ENCODE data around the gene NPTX1.

NPTX1 gene

DNA sequence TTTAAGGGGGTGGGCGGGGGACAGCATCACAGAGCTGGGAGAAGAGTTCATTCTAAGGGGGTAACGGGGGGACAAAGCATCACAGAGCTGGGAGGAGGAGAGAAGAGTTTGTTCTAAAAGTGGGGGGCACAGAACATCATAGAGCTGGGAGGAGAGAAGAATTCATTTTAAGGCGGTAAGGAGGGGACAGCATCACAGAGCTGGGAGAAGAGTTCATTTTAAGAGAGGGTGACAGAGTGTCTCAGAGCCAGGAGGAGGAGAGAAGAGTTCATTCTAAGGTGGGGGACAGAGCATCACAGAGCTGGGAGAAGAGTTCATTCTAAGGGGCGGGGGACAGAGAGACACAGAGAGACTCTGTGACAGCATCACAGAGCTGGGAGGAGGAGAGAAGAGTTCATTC lies 33.6 kb downstream of the NPTX1 start:
- DNase-seq = no peak

DNA sequence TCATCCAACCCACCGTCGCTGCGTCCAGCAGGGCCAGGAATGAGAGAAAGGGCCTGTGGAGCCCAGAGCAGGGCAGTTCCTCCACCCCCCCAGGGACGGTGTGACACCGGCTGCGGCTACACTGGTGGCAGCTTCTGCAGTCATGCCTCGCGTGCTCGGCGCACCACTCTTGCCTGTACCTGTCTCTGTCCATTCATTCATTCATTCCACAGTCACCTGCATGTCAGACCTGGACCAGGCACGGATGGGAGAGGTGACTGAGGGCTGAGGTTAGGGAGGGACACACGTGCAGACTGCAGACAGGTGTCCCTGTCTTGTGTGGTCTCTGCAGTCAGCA lies 34.1 kb downstream of the NPTX1 start:
- DNase-seq = no peak

DNA sequence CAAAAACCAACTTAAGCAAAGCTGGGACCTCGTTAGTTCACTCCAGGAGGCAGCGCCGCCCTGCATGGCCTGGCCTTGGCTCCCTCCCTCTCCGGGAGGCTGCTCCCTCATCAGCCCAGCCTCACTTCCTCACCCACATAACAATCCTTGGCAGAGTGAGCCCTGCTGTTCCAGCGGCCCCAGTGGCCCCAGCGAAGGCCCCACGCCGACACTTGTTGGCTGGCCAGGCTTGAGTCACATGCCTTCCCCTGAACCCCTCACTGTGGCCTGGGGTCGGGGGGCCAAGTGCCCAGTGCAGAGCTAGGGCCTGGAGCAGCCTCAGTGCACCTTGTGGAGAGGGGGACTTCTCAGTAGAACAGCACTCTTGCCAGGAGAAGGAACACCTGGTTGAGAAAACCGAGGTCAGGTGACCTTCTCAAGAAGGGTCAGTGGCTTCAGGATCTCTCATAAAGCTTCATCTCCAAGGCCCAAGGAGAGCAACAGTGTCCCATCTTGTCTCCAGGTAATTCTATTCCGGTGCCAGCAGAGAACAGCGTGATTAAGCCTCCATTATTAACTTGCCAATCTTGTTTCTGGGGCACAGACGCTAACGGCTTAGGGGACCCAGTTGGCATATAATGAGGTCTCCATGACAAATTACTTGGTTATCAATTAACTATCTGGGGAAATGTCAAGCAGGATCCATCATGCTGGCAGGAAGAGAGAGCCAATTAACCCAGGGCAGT lies 34.6 kb downstream of the NPTX1 start:
- no peak for DNase-seq

- DNase-seq = no peak
Measured at GRCh38 chr17:80441133-80441578, 35.3 kb downstream of the NPTX1 start.

GRCh38 chr17:80439499-80439898 lies 36.9 kb downstream of the NPTX1 start:
- no peak for DNase-seq

DNA sequence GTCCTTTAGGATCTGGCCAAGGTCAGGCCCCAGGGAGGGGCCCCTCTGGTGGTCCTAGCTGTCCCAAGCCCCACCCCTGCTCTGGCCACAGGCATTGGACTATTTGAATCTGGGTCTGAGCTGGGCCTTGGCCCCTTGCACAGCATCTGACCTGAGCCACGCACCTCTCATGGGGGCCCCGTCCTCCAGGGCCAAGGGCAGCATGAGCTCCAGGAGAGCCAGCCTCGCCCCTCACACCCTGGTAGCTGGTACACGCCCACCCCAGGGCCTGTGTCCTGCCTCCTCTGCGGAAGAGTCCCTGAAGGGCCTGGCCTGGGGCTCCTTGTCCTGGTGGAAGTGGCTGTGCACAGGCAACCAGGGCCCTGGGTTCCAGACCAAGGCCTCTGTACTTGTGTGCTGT lies 37.6 kb downstream of the NPTX1 start:
- no peak for DNase-seq

DNA sequence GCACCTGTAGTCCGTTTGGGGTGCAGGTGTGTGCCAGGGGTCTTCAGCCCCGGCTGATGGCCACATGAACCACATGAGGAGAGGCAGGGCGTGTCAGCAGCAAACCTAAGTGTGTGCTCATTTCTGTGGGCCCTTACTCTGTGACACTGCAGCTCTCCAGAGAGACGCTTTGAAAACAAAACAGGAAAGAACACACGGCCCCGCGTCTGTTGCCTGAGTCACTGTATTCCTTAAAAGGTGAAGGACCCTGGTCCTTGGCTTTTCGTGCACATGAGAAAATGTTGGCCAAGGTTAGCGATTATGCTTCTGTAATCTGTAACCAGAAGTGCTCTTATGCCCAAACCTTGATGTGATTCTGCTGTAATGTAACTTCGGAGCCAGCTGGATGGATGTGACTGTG lies 38.9 kb downstream of the NPTX1 start:
- no peak for DNase-seq

DNA sequence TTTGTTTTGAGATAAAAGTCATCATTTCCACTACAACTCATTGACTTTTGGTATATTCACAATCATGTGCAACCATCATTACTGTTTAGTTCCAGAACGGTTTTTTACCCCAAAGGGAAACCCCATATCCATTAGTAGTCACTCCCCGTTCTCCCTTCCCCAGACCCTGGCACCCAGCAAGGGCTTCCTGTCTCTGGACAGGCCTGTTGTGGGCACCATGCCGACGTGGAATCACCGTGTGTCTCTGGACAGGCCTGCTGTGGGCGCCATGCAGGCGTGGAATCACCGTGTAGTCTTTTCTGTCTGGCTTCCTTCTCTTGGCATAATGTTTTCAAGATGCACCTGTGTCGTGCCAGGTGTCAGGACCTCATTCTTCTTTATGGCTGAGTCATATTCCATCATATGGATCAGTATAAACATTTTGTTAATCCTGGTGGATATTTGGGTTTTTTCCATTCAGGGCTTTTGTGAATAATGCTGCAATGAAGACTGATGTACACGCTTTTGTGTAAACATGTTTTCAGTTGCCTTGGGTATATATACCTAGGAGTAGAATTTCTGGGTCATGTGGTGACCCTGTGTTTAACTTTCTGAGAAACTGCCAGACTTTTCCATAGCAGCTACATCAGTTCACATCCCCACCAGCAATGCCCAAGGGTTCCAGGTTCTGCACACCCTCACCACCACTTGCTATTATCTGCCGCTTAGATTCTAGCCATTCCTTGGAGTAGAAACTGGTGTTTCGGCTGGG lies 42.3 kb downstream of the NPTX1 start:
- no peak for DNase-seq

GRCh38 chr17:80432961-80433550 lies 43.4 kb downstream of the NPTX1 start:
- no peak for DNase-seq

DNA sequence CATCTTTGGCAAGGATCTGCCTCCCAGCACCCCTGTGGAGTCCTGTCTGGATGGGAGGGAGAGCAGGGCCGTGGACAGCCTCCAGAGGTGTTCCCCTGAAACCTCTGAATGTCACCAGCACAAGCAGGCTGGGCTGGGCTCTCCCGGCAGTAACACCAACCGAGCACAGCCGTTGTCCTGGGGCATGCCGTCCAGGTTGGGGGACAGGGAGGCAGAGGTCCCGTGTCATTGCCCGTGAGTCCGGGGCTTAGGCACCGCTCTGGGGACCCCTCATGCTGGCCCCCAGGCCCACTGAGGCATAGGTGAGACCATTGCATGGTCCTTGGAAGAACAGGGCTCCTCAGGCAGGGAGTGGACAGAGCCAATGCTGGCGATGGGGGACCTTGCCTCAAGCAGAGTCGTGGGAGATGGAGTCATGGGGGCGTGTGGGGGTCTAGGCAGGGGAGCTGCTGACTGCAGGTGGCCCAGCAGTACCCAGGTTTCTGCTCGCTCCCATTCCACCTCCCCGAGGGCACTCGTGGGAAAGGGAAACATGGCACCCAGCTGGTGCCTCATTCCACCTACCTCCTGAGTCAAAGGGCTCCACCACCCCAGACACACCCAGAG lies 44.0 kb downstream of the NPTX1 start:
- DNase-seq = no peak

DNA sequence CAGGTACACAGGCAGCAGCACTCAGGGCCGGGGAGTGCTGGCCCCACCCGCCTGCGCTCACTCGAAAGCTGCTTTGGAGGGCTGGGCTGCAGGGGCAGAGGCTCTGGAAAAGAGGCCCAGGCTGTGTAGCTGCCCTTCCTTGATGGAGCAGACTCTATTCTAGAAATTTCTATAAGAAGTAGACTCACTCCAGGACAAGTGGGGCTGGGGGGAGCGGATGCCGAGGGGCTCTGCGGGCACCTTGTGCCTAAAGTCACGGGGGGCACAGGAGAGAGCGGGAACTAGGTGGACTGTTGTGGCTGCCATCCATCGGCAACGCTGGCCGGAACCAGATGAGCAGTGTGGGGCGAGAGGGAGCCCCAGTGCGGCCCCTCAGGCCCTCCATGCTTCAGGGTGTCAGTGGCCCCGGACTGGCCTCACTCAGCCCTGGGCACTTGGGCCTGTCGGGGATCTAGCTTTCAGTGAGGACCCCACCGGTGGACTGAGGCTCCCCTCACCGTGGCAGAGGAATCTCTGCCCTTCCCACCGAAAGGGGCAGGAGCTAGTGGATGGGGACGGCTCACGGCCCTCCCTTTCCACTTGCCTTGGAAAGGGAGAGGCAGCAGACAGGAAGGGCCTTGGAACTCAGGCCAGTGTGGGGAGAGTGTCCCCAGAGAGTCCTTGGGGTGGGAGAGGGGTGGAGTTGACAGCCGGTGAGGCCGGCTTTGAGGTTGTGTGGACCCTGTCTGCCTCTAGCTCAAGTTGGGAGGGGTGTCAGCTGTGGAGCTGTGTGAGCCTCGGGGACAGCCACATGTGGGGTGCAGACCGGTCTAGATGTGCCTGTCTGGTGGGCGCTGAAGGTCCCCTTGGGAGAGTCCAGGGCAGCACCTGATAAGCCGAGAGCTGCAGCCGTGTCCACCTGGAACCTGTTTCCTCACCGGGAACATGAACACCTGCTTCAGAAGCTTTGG lies 44.9 kb downstream of the NPTX1 start:
- DNase-seq = no peak

DNA sequence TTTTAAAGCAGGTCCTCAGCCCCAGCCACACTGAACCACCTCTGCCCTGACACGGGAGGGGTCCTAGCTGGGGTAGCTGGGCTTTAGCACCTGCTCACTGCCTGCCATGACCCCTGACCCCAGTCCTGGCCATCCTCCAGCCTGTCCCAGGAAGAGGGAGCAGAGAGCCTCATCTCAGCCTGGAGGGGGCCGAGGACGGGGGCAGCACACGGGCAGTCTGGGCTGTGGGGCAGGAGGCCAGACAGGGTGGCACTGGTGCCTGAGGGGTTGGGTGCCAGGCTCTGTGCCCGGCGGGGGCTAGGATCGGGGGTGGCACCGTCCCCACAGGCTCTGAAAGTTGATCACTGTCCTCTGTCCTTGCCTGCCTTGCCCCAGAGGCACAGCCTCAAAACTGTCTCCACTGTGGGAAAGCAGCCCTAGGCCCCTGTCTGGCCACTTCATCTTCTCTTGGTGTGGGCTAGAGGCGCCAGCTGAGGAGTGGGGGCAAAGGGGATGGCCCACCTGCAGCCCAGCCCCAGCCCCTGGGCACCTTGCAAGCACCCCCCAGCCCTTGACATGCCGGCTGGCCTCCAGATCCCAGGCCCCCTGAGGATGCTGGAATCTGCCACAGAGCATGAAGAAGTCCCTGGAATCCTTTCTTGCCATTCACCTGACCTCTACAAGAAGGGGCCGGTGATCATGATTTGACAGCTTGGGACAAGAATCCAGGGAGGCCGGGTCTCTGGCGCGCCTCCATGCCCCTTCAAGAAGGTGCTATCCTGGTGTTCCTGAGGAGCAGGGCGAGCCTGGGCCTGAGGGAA lies 45.8 kb downstream of the NPTX1 start:
- DNase-seq = no peak

DNA sequence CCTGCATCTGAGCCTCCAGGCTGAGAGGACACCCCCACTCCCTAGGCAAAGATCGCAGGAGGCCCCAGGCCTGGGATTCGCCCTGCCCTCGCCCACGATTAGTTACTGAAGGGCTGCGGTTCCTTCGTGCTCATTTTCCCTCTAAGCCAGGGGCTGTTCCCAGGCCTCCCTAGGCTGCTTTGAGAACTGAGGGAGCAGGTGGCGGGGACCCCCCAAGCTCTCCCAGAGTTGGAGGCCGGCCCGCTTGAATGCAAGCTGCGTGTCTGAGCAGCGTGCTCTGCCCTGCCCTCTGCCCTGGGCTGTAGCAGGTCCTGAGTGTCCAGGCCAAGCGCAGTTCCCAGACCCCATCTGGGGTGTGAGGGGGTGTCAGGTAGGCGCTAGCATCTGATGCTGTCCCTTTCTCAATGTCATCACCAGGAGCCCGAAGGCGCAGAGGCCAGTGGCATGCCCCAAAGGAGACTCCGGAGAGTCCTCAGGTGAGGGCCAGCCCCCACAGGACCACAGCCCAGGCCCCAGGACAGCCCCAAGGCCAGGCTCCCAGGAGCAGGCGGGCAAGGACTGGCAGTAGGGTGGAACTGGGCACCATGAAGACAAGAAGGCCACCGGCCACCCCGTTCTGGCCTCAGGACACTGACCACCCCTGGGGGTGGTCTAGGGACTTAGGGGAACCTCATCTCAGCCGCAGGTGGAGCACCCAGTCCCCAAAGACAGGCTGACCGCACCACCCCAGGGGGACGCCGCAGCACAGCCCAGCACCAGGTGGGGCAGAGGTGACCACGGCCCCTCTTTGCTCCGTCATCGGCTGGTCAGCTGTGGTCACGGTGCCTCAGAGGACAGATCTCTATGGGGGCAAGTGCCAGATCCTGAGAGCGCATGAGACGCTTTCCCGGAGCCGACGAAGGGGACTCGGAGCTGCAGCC lies 46.8 kb downstream of the NPTX1 start:
- DNase-seq = no peak

GRCh38 chr17:80428796-80429195 lies 47.6 kb downstream of the NPTX1 start:
- DNase-seq = no peak

DNA sequence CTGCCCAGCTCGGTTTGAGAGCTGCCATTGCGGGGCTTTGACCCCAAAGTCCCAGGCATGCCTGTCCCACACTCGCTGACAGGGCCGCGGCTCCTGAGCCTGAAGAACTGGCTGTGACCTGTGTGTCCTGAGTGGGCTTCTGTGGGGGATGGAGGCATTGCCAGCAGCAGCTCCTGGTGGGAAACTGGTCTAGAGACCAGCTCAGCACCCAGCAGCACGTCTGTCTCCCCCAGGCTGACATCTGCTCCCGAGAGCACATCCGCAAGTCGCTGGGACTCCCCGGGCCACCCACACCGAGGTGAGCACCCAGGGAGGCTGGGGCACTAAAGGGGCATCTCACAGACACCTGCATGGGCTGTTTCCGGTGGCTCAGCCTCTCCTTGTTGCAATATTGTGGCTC lies 48.0 kb downstream of the NPTX1 start:
- DNase-seq = no peak

GRCh38 chr17:80427366-80428282 lies 48.8 kb downstream of the NPTX1 start:
- no peak for DNase-seq

DNA sequence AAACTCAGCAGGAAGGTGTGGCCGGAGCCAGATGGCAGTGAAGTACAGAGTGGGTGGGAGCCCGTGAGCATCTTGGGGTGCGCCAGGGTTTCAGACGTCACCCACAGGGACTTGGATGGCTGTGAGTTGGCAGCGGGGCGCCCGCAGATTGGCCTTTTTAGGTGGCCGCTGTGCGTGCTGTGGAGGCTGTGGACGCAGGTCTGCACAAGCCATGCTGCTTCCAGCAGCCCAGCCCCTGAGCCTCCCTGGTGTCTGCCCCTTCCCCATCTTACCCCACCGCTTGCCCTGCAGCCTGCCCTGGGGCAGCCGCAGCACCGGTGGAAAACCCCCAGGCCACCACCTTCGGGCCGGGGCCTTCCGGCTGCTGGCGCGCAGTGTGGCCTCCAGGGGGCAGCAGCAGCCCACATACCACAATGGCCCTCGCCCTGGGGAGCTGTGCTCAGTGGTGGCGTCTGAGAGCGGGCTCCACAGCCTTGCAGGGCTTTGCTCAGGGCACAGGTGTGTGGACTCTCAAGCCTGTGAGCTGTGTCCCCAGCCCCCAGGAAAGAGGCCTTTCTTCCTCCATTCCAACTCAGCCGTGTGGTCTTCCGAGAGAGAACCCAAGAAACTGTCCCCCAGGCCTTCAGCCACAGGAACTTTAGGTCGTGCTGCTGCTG lies 49.6 kb downstream of the NPTX1 start:
- peak; percentile 23 for DNase-seq

DNA sequence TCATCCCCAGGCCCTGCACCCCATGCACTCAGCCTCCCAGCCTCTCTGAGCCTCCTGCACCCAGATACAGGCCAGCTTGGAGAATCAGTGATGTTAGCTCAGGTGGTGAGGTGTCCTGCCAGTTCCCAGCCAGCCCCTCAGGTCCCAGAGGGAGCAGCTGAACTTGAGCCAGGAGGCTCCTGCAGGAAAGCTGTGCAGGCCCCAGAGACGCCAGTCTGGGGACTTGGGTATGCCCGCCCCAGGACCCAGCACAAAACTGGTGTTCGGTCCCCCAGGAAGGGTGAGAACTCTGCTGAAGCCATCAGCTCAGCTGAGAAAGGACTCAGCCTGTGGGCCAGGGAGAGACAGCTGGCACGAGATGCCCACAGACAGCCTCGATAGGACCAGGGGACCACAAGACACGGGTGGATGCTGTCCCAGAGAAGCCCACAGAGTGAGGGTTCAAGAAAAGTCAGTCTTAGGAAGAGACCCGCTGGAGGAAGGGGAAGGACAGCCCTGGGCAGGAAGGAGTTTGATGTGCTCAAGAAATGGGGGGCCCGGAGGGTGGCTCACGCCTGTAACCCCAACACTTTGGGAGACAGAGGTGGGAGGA lies 50.5 kb downstream of the NPTX1 start:
- no peak for DNase-seq
